Medulla oblongata (tissue), 1 donor: ENCODE results near the gene FRMD4A.
"Not testable (repeated sequence)": the region's sequence is repeated elsewhere in the genome, so short reads cannot be mapped to it uniquely, and the experiment has no call there.

Source experiments
- DNase-seq: peaks from one replicate; pipeline ENCODE4 v3.0.0-alpha.2; 2015; ENCODE audit errors: extremely low spot score

The FRMD4A gene

DNA sequence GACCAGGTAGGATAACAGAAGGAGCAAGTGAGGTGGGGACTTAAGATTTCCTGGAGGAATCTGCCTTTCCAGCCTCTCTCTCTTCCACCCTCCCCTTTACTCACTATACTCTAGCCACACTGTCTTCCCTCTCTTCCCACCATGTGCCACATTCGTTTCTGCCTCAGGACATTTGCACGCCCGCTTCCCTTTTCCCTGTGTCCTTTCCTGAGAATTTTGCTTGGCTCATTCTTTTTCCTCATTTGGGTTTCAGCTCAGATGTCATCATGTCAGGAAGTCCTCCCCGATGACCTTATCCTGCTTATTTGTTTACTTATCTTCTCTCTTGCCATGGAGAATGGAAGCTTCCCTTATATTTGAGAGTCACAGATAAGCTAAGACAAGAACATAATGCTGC lies 380.2 kb downstream of the FRMD4A start:
- no peak for DNase-seq

DNA sequence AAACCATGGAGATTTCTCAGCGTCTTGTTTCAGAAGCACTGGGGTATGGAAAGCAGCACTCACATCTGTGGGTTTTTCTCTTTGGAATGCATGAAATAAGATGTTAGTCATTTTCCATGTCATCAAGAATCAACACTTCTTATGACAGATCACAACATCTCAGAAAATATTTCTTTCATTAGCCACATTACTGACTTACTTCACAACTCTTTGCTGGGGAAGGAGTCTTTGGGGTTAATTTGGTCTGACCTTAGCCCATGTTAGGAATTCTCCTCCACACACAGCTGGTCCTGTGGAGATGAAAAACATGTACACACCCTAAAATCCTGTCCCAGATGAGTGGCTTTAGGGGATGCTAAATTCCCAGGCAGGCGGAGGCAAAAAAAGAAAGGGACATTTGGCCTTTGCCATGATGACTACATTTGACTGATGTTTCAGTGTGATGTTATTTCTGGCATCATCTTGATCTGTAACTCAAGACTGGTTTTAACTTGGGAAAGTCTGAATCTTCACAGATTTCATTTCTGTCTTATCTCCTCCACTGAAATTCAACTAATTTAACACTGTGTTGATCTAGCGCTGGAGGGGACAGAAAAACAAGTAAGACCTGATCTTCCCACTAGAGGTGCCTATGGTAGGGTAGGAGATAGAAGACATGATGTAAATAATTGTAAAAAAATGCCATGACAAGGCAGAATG lies 380.7 kb downstream of the FRMD4A start:
- DNase-seq = no peak

DNA sequence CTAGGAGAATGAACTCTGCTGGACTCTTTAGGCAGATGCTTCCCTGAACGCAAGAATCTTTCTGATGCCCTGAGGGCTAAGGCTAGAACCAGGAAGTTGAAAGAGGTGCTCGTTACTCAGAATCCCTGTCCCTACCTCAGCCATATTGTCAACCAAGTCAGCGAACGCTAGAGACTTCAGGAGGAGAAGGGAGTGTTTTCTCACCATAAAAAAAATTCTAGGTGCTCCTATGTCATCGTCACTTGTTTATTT lies 384.6 kb downstream of the FRMD4A start:
- no peak for DNase-seq

DNA sequence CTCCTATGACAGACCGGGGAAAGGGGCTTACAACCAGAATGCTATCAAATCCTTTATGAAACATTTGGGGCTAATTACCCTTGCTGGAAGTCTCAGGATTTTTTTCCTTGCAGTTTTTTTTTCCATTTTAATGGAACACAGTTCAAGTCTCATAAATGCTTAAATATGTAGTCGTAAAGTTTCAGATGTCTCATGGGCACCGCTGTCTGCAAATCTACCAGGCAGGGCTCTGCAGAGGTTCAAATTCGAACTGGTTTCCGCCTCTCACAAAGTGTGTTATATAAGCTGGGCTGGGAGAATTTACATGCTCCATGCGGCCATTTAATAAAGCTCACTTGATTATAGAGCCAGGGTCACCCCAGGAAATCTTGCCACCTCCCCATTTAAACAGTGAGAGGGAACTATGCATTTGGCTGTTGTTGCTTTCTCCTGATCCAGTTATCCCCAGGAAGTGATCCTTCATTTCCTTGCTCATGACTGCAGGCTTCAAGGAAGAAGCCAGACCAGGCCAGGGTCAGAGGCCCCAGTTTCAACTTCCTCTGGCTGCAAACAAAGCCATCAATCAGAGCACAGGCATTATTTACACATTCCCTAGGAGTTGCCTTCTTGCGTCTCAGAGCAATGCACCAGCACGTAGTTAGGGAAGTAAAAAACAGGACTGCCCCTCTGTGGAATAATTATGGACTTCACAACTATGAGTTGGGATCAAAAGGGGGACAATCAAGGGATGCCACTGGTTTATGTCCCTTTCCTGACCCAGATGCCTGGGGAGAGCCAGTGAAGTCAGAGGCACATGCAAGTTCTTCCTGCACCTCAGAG lies 385.1 kb downstream of the FRMD4A start:
- DNase-seq = peak; percentile 51

DNA sequence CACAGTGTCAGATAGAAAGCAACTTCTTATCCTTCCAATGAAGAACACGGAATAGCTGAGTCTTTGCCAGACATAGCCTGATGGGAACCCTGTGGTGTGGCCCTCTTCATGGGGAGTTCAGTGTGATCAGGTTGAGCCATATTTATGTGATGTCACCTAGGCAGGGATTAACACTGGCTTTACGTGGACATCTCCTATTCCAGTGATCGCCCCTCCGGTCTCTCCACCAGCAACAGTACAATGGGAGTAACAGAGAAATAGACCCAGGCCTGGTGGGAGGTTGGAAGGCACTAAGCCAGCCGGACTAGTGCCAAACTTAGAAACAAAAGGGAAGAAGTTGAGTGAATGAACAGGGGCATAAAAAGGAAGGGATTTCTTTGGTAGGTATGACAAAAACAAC lies 385.9 kb downstream of the FRMD4A start:
- no peak for DNase-seq

DNA sequence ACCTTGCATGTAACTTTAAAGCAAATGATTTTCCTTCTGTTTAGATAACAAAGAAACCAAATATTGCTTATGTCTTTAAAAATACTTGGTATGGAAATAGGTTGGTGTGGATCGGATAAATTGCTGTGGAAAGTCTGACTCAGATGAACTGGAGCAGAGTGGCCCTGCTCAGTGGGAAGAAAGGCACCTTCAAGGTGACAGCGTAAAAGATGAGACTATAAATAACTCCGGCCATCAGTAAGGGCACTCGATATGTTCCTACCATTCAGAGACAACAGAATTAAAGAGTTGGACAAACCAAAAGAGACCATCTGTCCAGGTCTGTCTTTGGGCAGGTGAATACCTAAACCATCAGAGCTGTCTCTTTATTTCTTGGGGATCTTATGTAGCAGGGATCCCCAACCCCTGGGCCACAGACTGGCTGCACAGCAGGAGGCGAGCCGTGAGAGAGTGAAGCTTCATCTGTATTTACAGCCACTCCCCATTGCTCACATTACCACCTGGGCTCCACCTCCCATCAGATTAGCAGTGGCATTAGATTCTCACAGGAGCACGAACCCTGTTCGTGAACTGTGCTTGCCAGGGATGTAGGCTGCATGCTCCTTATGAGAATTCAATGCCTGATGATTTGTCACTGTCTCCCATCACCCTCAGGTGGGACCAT lies 386.9 kb downstream of the FRMD4A start:
- no peak for DNase-seq

DNA sequence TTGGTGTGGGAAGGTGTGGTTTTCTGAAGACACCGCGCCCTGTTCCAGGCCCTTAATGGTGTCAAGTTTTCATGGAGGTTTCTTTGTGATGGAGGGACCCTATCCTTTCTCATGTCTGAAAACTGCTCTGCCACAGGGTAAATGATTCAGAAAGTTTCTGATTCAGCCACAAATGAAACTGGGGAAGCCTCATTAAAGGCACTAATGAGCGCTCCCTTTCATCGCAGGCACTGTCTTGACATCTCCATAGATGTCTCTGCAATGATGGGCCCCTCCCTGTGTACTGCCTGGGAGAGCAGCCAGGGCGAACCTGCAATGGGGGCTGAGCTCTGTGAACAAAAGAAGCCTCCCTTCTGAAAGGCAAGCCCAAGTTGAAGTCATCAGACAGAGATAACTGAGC lies 388.7 kb downstream of the FRMD4A start:
- no peak for DNase-seq

DNA sequence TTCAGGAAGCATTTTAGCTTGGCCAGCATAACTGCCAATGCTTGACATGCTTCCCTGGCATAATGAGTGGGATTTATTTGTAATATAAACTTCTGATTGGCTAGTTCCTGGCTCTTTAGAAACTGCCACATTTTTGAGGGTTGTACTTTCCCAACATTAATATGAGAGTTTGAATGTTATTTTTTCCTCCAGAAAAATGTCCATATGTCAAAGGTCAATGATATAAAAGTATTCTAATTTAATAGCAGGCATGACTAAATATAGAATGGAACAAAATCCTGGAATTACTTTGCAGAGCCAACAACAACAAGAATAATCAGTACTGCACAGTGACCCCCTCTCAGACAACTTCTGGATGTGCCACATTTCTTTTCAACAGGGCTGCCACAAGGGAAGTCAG lies 391.3 kb downstream of the FRMD4A start:
- DNase-seq = no peak

DNA sequence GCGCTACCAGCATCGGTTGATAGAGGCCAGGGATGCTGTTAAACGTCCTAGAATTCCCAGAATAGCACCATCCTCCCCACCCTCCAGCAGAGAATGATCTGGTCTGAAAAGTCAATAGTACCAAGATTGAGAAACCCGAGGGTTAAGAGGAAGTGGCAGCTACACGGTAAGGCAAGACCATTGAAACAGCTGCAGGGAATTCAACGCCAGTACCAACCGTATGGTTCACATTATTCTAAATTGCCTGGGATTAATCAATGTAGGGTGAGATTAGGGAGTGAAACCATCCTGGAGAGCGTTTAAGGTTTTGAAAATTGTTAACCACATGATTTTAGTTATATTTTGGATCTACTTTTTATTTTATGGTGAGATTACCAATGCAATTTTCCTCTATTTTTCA lies 391.8 kb downstream of the FRMD4A start:
- no peak for DNase-seq

DNA sequence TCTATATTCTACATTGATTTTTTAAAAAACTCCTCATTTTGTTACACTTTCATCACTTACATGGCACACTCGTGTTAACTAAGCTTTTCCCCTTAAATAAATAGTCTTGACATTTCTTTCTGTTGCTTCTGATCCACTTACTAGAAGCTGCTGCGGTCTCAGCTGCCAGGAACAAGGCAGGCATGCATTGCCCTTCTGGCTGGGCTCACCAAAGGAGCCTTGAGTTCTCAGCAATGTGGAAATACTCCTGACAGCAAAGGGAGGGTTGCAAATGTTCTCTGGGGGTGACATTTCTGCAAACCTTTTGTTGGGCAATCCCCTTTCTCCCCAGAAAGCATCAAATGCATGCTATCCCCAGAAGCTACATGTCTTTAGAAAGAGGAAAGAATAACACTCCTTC lies 393.9 kb downstream of the FRMD4A start:
- DNase-seq = no peak

DNA sequence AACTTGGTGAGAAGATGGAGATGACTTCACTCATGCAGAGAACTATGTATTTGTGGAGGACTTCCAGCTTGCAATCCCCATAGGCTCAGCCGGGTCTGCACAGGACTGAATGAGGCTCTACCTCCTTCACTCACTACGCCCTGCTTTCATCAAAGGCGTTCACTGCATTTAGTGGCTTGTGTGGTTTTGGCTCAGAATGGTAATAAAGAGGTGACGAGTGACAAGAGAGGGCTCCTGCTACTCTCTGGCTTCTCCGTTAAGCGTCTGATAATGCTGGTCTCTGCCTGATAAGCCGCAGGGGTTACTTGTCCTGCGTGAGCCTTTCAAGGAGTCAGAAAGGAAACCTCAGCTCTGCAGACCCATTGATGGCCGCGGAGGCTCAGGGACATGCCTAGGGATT lies 400.6 kb downstream of the FRMD4A start:
- DNase-seq = no peak

DNA sequence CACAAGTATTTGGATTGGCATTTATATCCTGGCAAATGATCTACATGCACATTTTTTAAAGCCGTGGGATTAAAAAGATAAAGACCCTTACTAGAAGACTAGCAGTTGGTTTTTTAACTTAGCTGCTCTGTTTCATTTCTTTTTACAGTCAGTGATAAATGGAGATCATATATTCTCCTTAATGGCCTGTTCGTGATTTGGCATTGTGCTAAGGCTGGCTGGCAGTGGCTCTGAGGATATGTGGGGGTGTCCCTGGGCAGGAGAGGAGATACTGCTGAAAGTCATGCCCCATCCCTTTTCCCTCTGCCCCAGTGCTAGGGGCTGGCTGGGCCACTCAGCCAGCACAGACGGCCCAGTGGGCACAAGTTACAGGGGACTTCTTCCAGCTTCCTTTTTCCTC lies 402.3 kb downstream of the FRMD4A start:
- no peak for DNase-seq

DNA sequence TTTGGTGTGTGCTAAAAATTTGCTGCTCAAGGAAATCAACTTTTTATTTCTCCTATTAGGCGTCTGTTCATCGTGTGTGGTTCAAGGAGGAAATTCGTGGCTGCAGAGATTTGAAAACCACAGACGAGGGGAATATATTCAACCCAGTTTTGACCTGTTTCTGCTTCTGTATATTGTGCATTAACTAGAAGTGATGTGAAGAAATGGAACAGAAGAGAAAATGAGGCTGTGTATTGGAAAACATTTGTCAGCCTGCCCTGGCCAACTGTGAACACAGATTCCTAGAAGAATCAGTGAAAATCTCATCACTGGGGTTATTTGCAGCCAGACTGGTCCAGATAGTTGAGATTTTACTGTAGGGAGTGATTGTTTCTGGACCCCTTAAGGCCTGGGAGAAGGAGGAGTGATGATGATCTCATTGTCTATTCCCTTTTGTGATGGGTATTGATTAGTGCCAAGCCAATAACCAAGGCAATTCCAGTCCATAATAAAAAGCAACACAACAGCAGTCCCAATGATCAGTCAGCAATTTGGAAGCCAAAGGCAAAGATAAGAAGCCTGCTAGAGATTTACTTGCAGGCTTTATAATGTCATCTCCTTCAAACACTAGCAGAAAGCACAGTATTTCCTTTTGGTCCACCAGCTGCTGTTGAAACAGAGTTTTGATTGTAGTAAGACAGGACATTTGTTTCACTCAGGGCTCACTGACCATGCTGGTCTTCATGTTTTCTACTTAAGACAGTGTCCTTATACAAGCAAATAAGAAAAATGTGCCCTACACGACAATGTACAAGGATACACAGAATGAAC lies 404.5 kb downstream of the FRMD4A start:
- DNase-seq = no peak

DNA sequence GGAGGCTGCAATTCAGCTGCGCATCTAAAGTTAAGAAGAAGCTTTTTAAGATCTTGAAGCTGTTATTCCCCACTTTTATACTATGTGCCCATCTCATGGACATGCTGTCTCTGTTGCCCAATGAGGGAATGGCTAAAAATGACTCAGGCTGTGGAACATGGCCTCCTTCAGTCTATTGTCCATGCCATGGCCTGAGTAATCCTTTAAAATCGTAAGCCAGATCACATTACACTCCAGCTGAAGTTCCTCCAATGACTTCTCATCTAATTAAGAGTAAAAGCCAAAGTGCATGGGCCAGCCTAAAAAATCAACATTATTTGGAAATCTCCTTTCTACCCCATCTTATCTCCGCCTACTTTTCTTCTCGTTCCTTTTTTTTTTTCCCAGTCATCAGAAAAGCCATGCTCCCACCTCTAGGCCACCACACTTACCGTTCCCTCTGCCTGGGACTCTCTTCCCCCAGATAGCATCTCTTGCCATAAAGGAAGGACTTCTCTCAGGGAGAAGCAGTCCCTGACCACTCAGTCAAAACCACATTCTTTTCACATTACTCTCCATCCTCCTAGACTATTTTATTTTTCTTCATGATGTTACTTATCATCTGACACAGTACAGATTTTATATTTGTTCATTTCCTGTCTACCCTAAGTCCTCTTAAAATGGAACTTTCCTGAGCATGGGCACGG lies 406.5 kb downstream of the FRMD4A start:
- no peak for DNase-seq

DNA sequence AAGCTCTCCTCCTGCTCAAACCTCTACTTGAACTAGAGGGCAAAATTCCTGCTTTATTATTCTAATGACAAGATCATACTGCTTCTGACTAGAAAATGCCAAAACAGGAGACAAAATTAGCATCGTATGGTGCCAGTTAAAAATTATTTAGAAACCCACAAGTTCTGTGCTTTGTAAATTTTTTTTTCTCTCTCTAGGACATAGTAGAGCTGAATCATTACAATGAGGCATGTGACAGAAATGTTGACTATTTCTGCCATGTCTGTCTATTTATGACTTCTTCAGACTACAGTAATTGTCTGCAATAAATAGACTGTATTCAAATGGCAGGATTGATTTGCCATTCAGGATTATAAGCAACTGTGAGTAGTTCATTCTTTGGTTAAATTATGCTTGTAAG lies 408.1 kb downstream of the FRMD4A start:
- no peak for DNase-seq

DNA sequence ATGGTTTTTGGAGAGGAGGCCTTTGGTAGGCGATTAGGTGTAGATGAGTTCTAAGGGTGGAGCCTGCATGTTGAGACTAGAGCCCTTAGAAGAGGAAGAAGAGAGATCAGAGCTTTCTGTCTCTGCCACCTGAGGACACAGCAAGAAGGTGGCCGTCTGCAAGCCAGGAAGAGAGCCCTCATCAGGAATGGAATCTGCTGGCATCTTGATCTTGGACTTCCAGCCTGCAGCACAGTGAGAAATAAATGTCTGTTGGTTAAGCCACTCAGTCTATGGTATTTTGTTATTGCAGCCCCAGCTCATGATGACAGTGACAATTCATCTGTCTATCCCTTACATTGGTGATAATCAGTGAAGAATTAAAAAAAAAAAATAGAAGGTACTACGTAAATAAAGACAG lies 408.8 kb downstream of the FRMD4A start:
- no peak for DNase-seq

DNA sequence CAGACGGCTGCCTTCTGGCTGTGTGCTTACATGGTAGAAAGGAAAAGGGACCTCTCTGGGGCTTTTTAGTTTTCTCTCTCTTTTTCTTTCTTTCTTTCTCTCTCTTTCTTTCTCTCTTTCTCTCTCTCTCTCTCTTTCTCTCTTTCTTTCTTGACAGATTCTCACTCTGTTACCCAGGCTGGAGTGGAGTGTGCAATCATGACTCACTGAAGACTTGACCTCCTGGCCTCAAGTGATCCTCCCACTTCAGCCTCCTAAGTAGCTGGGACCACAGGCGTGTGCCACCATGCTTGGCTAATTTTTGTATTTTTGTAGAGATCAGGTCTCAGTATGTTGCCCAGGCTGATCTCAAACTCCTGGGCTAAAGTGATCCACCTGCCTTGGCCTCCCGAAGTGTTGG lies 409.6 kb downstream of the FRMD4A start:
- not testable (repeated sequence) for DNase-seq

DNA sequence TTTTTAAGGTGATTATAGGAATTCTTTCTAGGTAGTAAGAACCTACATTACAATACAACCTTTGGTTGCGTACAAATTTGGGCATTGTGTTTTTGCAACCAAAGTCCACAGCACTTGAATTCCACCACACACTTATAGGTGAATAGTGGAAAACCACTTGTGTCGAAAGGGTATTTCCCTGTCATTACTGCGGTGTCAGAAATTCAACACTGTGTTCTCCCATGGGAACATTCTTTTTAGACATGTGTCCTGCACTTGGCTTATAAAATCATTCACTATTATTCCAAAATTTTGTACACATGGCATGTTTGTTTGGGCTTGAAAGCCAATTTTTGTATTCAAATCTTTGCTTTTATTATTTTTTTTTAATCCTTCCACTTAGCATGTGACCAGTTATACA lies 410.3 kb downstream of the FRMD4A start:
- DNase-seq = no peak

DNA sequence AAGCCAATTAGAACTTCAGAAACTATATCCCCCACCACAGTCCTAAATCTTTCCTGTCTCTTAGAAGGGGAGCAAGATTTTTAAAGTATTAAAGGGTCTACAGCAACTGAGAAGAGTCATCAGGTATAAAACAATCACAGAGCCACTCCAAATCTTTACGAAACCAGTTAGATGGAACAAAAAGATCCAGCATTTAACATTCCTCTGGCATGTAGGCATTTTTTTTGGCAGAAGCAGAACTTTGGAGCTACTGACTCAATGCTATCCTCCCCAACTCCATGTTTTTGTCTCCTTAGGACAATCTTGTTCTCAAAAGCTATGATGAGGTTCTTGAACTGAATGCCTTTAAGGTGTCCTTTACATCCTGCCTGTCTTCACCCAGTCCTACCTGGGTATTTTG lies 410.7 kb downstream of the FRMD4A start:
- no peak for DNase-seq

DNA sequence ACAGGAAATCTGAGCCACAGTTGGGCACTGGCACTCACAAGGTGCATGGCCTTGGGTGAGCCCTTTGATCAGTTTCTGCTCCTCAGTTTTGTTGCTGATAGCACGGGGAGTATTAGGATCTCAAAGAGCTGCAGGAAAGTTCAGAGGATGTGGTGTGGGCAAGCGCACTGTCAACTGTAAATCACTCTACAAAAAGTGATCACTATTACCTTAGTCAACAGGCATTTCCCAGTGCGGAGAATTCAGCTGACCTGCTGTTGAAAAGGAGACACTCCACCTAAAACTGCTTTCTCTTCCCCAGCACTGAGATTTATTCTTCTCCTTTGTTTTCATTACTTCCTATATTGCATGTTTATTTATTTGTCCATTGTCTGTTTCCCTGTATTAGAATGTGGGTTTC lies 412.9 kb downstream of the FRMD4A start:
- no peak for DNase-seq

DNA sequence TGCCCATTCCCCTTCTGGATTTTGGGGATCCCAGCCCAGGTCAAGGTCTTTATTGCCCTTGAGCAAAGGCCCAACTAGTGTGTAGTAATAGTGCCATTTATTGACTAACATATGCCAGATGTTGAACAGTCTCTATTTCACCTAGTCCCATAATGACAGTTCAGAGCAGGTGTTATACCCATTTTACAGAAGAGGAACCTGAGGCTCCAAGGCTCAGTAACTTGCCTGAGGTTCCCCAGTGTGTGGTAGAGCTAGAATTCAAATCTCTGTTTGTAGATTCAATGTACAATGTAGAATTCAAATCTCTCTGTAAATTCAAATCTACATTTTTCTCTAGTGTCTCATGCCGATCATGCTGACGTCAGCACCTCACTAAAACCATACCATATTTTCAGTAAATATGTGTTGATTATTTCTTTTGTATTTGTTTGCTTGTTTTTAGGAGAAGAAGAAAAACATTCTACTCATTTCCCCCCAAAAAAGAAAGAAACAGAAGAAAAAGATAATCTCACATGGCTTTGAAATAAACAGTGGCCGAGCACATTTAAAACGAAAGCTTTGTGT lies 414.3 kb downstream of the FRMD4A start:
- DNase-seq = no peak
